ENCODE measurements around the gene DENND4C. TPM values are rescaled to one million over a fixed set of nuclear protein-coding genes. Genes with fewer than 3 reads are reported as not detected.

DENND4C gene
- total RNA-seq, 1 experiment from 2014 or later: 22.6 TPM

GRCh38 chr9:19416143-19416542 lies 185.7 kb downstream of the DENND4C start (continued):
- TF ChIP-seq, protein P1, sequence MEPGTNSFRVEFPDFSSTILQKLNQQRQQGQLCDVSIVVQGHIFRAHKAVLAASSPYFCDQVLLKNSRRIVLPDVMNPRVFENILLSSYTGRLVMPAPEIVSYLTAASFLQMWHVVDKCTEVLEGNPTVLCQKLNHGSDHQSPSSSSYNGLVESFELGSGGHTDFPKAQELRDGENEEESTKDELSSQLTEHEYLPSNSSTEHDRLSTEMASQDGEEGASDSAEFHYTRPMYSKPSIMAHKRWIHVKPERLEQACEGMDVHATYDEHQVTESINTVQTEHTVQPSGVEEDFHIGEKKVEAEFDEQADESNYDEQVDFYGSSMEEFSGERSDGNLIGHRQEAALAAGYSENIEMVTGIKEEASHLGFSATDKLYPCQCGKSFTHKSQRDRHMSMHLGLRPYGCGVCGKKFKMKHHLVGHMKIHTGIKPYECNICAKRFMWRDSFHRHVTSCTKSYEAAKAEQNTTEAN (CRISPR knock-in tag; IDR thresholded peaks at IDR 0.05): no peak
- TF ChIP-seq KAT7 (CRISPR knock-in tag; IDR thresholded peaks at IDR 0.05; ENCODE audit: borderline replicate concordance) (no peak), HMGA2 (CRISPR knock-in tag; IDR thresholded peaks at IDR 0.05) (no peak)
- TF ChIP-seq, protein P2, sequence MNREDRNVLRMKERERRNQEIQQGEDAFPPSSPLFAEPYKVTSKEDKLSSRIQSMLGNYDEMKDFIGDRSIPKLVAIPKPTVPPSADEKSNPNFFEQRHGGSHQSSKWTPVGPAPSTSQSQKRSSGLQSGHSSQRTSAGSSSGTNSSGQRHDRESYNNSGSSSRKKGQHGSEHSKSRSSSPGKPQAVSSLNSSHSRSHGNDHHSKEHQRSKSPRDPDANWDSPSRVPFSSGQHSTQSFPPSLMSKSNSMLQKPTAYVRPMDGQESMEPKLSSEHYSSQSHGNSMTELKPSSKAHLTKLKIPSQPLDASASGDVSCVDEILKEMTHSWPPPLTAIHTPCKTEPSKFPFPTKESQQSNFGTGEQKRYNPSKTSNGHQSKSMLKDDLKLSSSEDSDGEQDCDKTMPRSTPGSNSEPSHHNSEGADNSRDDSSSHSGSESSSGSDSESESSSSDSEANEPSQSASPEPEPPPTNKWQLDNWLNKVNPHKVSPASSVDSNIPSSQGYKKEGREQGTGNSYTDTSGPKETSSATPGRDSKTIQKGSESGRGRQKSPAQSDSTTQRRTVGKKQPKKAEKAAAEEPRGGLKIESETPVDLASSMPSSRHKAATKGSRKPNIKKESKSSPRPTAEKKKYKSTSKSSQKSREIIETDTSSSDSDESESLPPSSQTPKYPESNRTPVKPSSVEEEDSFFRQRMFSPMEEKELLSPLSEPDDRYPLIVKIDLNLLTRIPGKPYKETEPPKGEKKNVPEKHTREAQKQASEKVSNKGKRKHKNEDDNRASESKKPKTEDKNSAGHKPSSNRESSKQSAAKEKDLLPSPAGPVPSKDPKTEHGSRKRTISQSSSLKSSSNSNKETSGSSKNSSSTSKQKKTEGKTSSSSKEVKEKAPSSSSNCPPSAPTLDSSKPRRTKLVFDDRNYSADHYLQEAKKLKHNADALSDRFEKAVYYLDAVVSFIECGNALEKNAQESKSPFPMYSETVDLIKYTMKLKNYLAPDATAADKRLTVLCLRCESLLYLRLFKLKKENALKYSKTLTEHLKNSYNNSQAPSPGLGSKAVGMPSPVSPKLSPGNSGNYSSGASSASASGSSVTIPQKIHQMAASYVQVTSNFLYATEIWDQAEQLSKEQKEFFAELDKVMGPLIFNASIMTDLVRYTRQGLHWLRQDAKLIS (CRISPR knock-in tag; IDR thresholded peaks at IDR 0.05; ENCODE audit: borderline replicate concordance): no peak

GRCh38 chr9:19420877-19421276 lies 190.4 kb downstream of the DENND4C start:
- TF ChIP-seq, protein P3, sequence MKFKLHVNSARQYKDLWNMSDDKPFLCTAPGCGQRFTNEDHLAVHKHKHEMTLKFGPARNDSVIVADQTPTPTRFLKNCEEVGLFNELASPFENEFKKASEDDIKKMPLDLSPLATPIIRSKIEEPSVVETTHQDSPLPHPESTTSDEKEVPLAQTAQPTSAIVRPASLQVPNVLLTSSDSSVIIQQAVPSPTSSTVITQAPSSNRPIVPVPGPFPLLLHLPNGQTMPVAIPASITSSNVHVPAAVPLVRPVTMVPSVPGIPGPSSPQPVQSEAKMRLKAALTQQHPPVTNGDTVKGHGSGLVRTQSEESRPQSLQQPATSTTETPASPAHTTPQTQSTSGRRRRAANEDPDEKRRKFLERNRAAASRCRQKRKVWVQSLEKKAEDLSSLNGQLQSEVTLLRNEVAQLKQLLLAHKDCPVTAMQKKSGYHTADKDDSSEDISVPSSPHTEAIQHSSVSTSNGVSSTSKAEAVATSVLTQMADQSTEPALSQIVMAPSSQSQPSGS (CRISPR knock-in tag; IDR thresholded peaks at IDR 0.05; ENCODE audit: borderline replicate concordance, low read depth): no peak
- TF ChIP-seq ZNF512 (CRISPR knock-in tag; IDR thresholded peaks at IDR 0.05; ENCODE audit: borderline replicate concordance) (no peak), CREB1 (CRISPR knock-in tag; IDR thresholded peaks at IDR 0.05) (no peak), TCF7 (CRISPR knock-in tag; IDR thresholded peaks at IDR 0.05; ENCODE audit: low read depth) (no peak), ZNF317 (CRISPR knock-in tag; IDR thresholded peaks at IDR 0.05; ENCODE audit: borderline replicate concordance, low read depth) (no peak), ELF4 (CRISPR knock-in tag; IDR thresholded peaks at IDR 0.05; ENCODE audit: low read depth) (no peak), IRF1 (CRISPR knock-in tag; IDR thresholded peaks at IDR 0.05) (no peak), E2F1 (CRISPR knock-in tag; IDR thresholded peaks at IDR 0.05) (no peak), NFYB (CRISPR knock-in tag; conservative IDR thresholded peaks at IDR 0.05; ENCODE audit: low read depth) (no peak), ZMAT4 (CRISPR knock-in tag; IDR thresholded peaks at IDR 0.05) (no peak), SMAD3 (CRISPR knock-in tag; IDR thresholded peaks at IDR 0.05; ENCODE audit: borderline replicate concordance) (no peak), SOX15 (CRISPR knock-in tag; IDR thresholded peaks at IDR 0.05) (no peak), NR3C1 (CRISPR knock-in tag; conservative IDR thresholded peaks at IDR 0.05; ENCODE audit: low read depth) (no peak), ZNF671 (CRISPR knock-in tag; IDR thresholded peaks at IDR 0.05) (no peak), KAT7 (CRISPR knock-in tag; IDR thresholded peaks at IDR 0.05; ENCODE audit: borderline replicate concordance) (no peak)
- TF ChIP-seq, protein P4, sequence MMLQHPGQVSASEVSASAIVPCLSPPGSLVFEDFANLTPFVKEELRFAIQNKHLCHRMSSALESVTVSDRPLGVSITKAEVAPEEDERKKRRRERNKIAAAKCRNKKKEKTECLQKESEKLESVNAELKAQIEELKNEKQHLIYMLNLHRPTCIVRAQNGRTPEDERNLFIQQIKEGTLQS (CRISPR knock-in tag; conservative IDR thresholded peaks at IDR 0.05): no peak
- TF ChIP-seq, protein P5, sequence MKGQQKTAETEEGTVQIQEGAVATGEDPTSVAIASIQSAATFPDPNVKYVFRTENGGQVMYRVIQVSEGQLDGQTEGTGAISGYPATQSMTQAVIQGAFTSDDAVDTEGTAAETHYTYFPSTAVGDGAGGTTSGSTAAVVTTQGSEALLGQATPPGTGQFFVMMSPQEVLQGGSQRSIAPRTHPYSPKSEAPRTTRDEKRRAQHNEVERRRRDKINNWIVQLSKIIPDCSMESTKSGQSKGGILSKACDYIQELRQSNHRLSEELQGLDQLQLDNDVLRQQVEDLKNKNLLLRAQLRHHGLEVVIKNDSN (CRISPR knock-in tag; IDR thresholded peaks at IDR 0.05): no peak
- TF ChIP-seq, protein P6, sequence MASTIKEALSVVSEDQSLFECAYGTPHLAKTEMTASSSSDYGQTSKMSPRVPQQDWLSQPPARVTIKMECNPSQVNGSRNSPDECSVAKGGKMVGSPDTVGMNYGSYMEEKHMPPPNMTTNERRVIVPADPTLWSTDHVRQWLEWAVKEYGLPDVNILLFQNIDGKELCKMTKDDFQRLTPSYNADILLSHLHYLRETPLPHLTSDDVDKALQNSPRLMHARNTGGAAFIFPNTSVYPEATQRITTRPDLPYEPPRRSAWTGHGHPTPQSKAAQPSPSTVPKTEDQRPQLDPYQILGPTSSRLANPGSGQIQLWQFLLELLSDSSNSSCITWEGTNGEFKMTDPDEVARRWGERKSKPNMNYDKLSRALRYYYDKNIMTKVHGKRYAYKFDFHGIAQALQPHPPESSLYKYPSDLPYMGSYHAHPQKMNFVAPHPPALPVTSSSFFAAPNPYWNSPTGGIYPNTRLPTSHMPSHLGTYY (CRISPR knock-in tag; IDR thresholded peaks at IDR 0.05): no peak
- ATAC-seq (no peak), DNase-seq (ENCODE audit: low spot score) (no peak)
- Mint-ChIP-seq H3K36me3 (peaks cover 36% of the 10 kb centered on the region), H3K4me3 (no peak overlapping the region), H3K27me3 (ENCODE audit: low read depth) (no peaks in the 10 kb centered on the region), H3K27ac (no peak overlapping the region), H3K4me1 (peaks cover 18% of the 10 kb centered on the region), H3K9me3 (peaks cover 10% of the 10 kb centered on the region)
- ChIA-PET CTCF (interaction anchor here (1.6 kb wide), 1 partner anchor 44 kb away, joined by 4 read pairs; no protein-coding TSS in a partner anchor), POLR2A (no interaction called here)

All from WTC11 (cell line).